Renal pelvis (tissue), 4 donors: Measurements from ENCODE around the gene PSMB7. TPM values are rescaled to one million over a fixed set of nuclear protein-coding genes. Genes with fewer than 3 reads are reported as not detected.

Experiments used
- DNase-seq: peaks from one replicate; pipeline ENCODE4 v3.0.0-alpha.2; 2013
- polyA plus RNA-seq, 3 donors: library from polyadenylated mRNA; unstranded; fragments of 120-200 nt; gene quantifications; one replicate each; pipeline ENCODE4 v1.2.1, GENCODE V29; 2013; ENCODE audit not compliant: insufficient read length in 3 of 3

Gene PSMB7
- polyA plus RNA-seq, 3 donors: 203 to 241 (median 213) TPM

GRCh38 chr9:124331580-124331979 lies 83.7 kb downstream of the PSMB7 start:
- DNase-seq: no peak

GRCh38 chr9:124330011-124330697 lies 85.1 kb downstream of the PSMB7 start:
- DNase-seq: no peak

- DNase-seq: no peak
Observed at GRCh38 chr9:124329206-124329792, 85.9 kb downstream of the PSMB7 start.

- DNase-seq: no peak
Observed at GRCh38 chr9:124328285-124328684, 87.0 kb downstream of the PSMB7 start.

- no peak for DNase-seq
Observed at GRCh38 chr9:124327491-124327890, 87.8 kb downstream of the PSMB7 start.

- no peak for DNase-seq
Observed at GRCh38 chr9:124326378-124326777, 88.9 kb downstream of the PSMB7 start.

- DNase-seq: no peak
Observed at GRCh38 chr9:124325816-124326215, 89.4 kb downstream of the PSMB7 start.

GRCh38 chr9:124323904-124324303 lies 91.3 kb downstream of the PSMB7 start:
- DNase-seq: no peak

- DNase-seq: no peak
Observed at GRCh38 chr9:124322618-124323432, 92.4 kb downstream of the PSMB7 start.

- DNase-seq: no peak
Observed at GRCh38 chr9:124321935-124322334, 93.3 kb downstream of the PSMB7 start.

GRCh38 chr9:124321416-124321815 lies 93.8 kb downstream of the PSMB7 start:
- no peak for DNase-seq

GRCh38 chr9:124320062-124320973 lies 94.9 kb downstream of the PSMB7 start:
- DNase-seq: peak; percentile 58

- no peak for DNase-seq
Observed at GRCh38 chr9:124315882-124316281, 99.4 kb downstream of the PSMB7 start.

- DNase-seq: no peak
Observed at GRCh38 chr9:124313940-124314339, 101.3 kb downstream of the PSMB7 start.

- DNase-seq: no peak
Observed at GRCh38 chr9:124312290-124313265, 102.7 kb downstream of the PSMB7 start.

GRCh38 chr9:124311283-124311682 lies 104.0 kb downstream of the PSMB7 start:
- no peak for DNase-seq

- DNase-seq: no peak
Observed at GRCh38 chr9:124309667-124310084, 105.6 kb downstream of the PSMB7 start.

GRCh38 chr9:124308606-124309491 lies 106.4 kb downstream of the PSMB7 start:
- no peak for DNase-seq

GRCh38 chr9:124307379-124308030 lies 107.7 kb downstream of the PSMB7 start:
- no peak for DNase-seq
